Panc1 (cell line): ENCODE data around the gene IQSEC1. TPM values are rescaled to one million over a fixed set of nuclear protein-coding genes. Genes with fewer than 3 reads are reported as not detected.

Experiments used
- ATAC-seq: fragments of 200-7000 bp; cut with Tn5 transposase; 2 replicates; pipeline ENCODE4 v1.9.1; 2020; ENCODE audit warnings: mild to moderate bottlenecking, moderate library complexity
- BruUV-seq: library from RNA; stranded (reverse); fragments of 400-500 nt; replicated peaks from 2 replicates; lab custom pipeline; 2021; lab: Mats Ljungman, UMichigan
- CTCF ChIA-PET: fragments of 300-600 bp; sonication (Branson Sonifier 250); formaldehyde crosslinking; loops from one replicate; lab custom pipeline; 2022; ENCODE audit warnings: antibody characterized with exemption; lab: Charles Lee
- POLR2A ChIA-PET: fragments of 300-600 bp; sonication (Branson Sonifier 250); formaldehyde crosslinking; loops from one replicate; lab custom pipeline; 2022; ENCODE audit warnings: antibody characterized with exemption; lab: Charles Lee
- DNase-seq: peaks from one replicate; pipeline ENCODE4 v3.0.0-alpha.2; 2010; ENCODE audit warnings: low read depth, low spot score
- H3K27ac ChIP-seq: 2 replicates; pipeline ENCODE4 v1.5.1; 2011; ENCODE audit warnings: mild to moderate bottlenecking, low read length, inconsistent platforms
- H3K27me3 ChIP-seq: fragments of 200-500 bp; sonication (Bioruptor generic); 2 replicates; pipeline ENCODE4 v1.6.0; 2014; ENCODE audit warnings: low read length, inconsistent platforms; ENCODE audit not compliant: control insufficient read depth, insufficient read depth
- H3K36me3 ChIP-seq: fragments of 200-500 bp; sonication (Bioruptor generic); 2 replicates; pipeline ENCODE4 v1.5.1; 2014; ENCODE audit warnings: inconsistent platforms, mild to moderate bottlenecking, low read length, moderate library complexity; ENCODE audit not compliant: control insufficient read depth, insufficient read depth
- H3K4me1 ChIP-seq: 2 replicates; pipeline ENCODE4 v1.5.1; 2011; ENCODE audit warnings: inconsistent platforms, mild to moderate bottlenecking, low read length, moderate library complexity; ENCODE audit not compliant: control insufficient read depth, insufficient read depth
- H3K4me3 ChIP-seq, 2 experiments: 2 replicates each; pipeline ENCODE4 v1.5.1; 2011 to 2012; ENCODE audit warnings: low read depth in 2 of 2, low read length in 2 of 2, mild to moderate bottlenecking in 2 of 2, inconsistent platforms in 1 of 2, moderate library complexity in 1 of 2
- H3K9me3 ChIP-seq: fragments of 200-500 bp; sonication (Bioruptor generic); 2 replicates; pipeline ENCODE4 v1.5.1; 2014; ENCODE audit warnings: low read depth, mild to moderate bottlenecking, inconsistent platforms, low read length, moderate library complexity; ENCODE audit not compliant: control insufficient read depth, insufficient read depth
- POLR2AphosphoS5 ChIP-seq: IDR thresholded peaks from 2 replicates; pipeline ENCODE4 v1.6.1; 2012; ENCODE audit warnings: mild to moderate bottlenecking, low read depth, low read length, moderate library complexity
- SIN3A ChIP-seq: IDR thresholded peaks from 2 replicates; pipeline ENCODE4 v1.6.1; 2012; ENCODE audit warnings: low read depth, mild to moderate bottlenecking, low read length, moderate library complexity, borderline replicate concordance; ENCODE audit not compliant: insufficient read depth
- TCF7L2 ChIP-seq: IDR thresholded peaks from 2 replicates; pipeline ENCODE4 v1.6.1; 2011; ENCODE audit warnings: mild to moderate bottlenecking, low read depth, low read length, inconsistent platforms
- in situ Hi-C: cut with HindIII; loops from 2 replicates; pipeline ENCODE4 v1.10.0; 2016; ENCODE audit warnings: low sequenced_read_pairs, low pct_unique_long_range_greater_than_20kb
- intact Hi-C: fragments of 100-400 bp; cut with micrococcal nuclease; formaldehyde crosslinking; loops from one replicate; pipeline ENCODE4 v1.10.0; 2022; ENCODE audit not compliant: unreplicated experiment
- total RNA-seq: library from RNA; stranded (reverse); gene quantifications from one replicate; pipeline ENCODE4 v1.2.1, GENCODE V29; 2021; ENCODE audit not compliant: unreplicated experiment
- TF ChIP-seq, protein P1 (sequence below), 2 experiments: IDR thresholded peaks; 2 replicates each; pipeline ENCODE4 v1.6.1; 2011 to 2012; ENCODE audit warnings: low read depth in 2 of 2, control low read depth in 1 of 2, low read length in 1 of 2, mild to moderate bottlenecking in 1 of 2, moderate library complexity in 1 of 2; ENCODE audit not compliant: insufficient read depth in 1 of 2
- TF ChIP-seq, protein P2 (sequence below): fragments of 450-650 bp; IDR thresholded peaks from 2 replicates; pipeline ENCODE4 v1.5.1; 2017; ENCODE audit warnings: mild to moderate bottlenecking

IQSEC1 gene
- total RNA-seq, 1 experiment from 2014 or later, result 28.4 TPM

- ATAC-seq (peak; percentile 19; the same call in 1 of the 2 replicates), DNase-seq (no peak)
- no peaks in the 10 kb centered on the region for H3K27me3 ChIP-seq
- intact Hi-C loops, result no loop called here
- TF ChIP-seq POLR2AphosphoS5 (no peak), TCF7L2 (no peak), SIN3A (no peak)
- TF ChIP-seq, protein P1, sequence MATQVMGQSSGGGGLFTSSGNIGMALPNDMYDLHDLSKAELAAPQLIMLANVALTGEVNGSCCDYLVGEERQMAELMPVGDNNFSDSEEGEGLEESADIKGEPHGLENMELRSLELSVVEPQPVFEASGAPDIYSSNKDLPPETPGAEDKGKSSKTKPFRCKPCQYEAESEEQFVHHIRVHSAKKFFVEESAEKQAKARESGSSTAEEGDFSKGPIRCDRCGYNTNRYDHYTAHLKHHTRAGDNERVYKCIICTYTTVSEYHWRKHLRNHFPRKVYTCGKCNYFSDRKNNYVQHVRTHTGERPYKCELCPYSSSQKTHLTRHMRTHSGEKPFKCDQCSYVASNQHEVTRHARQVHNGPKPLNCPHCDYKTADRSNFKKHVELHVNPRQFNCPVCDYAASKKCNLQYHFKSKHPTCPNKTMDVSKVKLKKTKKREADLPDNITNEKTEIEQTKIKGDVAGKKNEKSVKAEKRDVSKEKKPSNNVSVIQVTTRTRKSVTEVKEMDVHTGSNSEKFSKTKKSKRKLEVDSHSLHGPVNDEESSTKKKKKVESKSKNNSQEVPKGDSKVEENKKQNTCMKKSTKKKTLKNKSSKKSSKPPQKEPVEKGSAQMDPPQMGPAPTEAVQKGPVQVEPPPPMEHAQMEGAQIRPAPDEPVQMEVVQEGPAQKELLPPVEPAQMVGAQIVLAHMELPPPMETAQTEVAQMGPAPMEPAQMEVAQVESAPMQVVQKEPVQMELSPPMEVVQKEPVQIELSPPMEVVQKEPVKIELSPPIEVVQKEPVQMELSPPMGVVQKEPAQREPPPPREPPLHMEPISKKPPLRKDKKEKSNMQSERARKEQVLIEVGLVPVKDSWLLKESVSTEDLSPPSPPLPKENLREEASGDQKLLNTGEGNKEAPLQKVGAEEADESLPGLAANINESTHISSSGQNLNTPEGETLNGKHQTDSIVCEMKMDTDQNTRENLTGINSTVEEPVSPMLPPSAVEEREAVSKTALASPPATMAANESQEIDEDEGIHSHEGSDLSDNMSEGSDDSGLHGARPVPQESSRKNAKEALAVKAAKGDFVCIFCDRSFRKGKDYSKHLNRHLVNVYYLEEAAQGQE (IDR thresholded peaks at IDR 0.05; ENCODE audit: insufficient read depth in 1 of 2, low read depth in 2 of 2, low read length in 1 of 2), result no peak
- TF ChIP-seq, protein P2, sequence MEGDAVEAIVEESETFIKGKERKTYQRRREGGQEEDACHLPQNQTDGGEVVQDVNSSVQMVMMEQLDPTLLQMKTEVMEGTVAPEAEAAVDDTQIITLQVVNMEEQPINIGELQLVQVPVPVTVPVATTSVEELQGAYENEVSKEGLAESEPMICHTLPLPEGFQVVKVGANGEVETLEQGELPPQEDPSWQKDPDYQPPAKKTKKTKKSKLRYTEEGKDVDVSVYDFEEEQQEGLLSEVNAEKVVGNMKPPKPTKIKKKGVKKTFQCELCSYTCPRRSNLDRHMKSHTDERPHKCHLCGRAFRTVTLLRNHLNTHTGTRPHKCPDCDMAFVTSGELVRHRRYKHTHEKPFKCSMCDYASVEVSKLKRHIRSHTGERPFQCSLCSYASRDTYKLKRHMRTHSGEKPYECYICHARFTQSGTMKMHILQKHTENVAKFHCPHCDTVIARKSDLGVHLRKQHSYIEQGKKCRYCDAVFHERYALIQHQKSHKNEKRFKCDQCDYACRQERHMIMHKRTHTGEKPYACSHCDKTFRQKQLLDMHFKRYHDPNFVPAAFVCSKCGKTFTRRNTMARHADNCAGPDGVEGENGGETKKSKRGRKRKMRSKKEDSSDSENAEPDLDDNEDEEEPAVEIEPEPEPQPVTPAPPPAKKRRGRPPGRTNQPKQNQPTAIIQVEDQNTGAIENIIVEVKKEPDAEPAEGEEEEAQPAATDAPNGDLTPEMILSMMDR, result no peak
- POLR2A ChIA-PET, result no interaction called here
- no peak overlapping the region for H3K4me3 ChIP-seq
- H3K4me1 ChIP-seq, result peaks cover 12% of the 10 kb centered on the region; the same call in 1 of the 2 replicates
- CTCF ChIA-PET, result no interaction called here
- in situ Hi-C loops, result no loop called here
- no peaks in the 10 kb centered on the region for H3K36me3 ChIP-seq
- H3K9me3 ChIP-seq, result no peaks in the 10 kb centered on the region
- H3K27ac ChIP-seq, result no peak overlapping the region
- no TSS peak for BruUV-seq
Measured at GRCh38 chr3:13085846-13086179, 12.6 kb upstream of the IQSEC1 start.

DNA sequence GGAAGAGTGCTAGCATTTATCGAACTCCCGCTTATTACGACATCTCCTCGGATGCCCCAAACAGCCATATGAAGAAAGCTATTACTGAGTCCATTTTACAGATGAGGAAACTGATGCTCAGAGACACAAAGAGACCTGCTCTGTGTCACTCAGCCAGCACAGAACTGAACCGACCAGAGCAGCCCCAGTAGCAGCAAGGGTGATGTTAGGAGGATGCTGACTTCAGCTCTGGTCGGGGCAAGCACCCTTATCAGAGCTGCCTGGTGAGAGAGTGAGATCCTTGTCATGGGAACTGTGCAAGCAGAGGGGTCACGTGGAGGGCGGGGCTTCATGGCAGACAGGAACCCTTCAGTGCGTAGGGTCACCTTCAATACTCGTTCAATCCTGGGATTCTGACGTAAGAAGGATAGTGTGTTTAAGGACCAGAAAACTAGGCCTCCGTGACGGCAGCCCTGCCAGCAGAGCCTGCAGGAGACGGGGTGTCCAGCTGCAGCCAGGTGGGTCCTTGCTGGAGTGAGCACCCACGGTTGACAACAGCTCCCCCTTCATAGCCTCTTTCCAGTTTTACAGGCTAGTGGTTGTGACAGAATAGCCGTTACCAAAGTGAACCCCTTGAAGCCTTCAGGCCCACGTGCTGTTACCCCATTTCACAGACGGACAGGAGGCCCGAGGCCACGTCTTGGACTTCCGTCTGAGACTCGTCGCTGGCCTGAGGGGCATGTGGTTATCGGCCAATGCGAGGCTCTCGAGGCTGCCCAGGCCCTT, 12.0 kb upstream of the IQSEC1 start:
- ATAC-seq (no peak), DNase-seq (no peak)
- in situ Hi-C loops, result no loop called here
- no TSS peak for BruUV-seq
- CTCF ChIA-PET, result interaction anchor here (0.6 kb wide), 1 partner anchor 378 kb away, joined by 3 read pairs; no protein-coding TSS in a partner anchor
- Histone ChIP-seq H3K27me3 (no peaks in the 10 kb centered on the region), H3K4me1 (peaks cover 12% of the 10 kb centered on the region; the same call in 1 of the 2 replicates), H3K36me3 (no peaks in the 10 kb centered on the region), H3K9me3 (no peaks in the 10 kb centered on the region), H3K4me3 (no peak overlapping the region), H3K27ac (no peak overlapping the region)
- POLR2A ChIA-PET, result no interaction called here
- TF ChIP-seq, protein P2, result no peak
- intact Hi-C loops, result no loop called here
